Measurements from ENCODE around the gene GLYR1.

DNA sequence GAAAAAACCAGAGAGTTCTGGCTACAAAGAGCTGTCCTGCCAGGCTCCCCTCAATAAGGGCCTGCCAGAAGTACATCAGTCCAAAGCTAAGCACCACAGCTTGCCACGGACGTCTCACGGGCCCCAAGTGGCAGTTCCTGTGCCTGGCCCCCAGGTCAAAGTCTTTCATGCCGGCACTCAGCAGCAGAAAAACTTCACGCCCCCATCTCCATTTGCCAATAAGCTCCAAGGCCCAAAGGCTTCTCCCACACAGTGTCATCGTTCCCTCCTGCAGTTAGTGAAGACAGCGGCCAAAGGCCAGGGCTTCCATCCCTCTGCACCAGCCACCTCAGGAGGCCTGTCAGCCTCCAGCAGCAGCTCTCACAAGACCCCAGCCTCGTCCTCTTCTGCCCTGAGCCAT, 27.6 kb upstream of the GLYR1 start:
- TF ChIP-seq, protein P1, sequence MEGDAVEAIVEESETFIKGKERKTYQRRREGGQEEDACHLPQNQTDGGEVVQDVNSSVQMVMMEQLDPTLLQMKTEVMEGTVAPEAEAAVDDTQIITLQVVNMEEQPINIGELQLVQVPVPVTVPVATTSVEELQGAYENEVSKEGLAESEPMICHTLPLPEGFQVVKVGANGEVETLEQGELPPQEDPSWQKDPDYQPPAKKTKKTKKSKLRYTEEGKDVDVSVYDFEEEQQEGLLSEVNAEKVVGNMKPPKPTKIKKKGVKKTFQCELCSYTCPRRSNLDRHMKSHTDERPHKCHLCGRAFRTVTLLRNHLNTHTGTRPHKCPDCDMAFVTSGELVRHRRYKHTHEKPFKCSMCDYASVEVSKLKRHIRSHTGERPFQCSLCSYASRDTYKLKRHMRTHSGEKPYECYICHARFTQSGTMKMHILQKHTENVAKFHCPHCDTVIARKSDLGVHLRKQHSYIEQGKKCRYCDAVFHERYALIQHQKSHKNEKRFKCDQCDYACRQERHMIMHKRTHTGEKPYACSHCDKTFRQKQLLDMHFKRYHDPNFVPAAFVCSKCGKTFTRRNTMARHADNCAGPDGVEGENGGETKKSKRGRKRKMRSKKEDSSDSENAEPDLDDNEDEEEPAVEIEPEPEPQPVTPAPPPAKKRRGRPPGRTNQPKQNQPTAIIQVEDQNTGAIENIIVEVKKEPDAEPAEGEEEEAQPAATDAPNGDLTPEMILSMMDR (conservative IDR thresholded peaks at IDR 0.05; ENCODE audit: low read depth, low read length): no peak
- TF ChIP-seq EZH2 (IDR thresholded peaks at IDR 0.05; ENCODE audit: low read length, unreplicated experiment) (no peak), EZH2phosphoT487 (IDR thresholded peaks at IDR 0.05; ENCODE audit: borderline replicate concordance, low read length) (no peak)

Measured in PC-3 (cell line).